T-helper 17 cell (primary cell): ENCODE data around the gene FBXL5. TPM values are rescaled to one million over a fixed set of nuclear protein-coding genes. Genes with fewer than 3 reads are reported as not detected.

Source experiments
- ATAC-seq: fragments of 150-1000 bp; cut with Tn5 transposase; 2 replicates; pipeline ENCODE4 v1.10.0; 2021; ENCODE audit warnings: mild to moderate bottlenecking, moderate library complexity
- DNase-seq, 3 donors: peaks; one replicate each; pipeline versions ENCODE4 v3.0.0 to v3.0.0-alpha.2; 2020 to 2021
- H3K9me3 ChIP-seq: one replicate; pipeline ENCODE4 v1.7.0; 2013; ENCODE audit warnings: low read length, mild to moderate bottlenecking; ENCODE audit not compliant: control insufficient read depth, poor library complexity, severe bottlenecking
- H3K27ac Mint-ChIP-seq: one replicate; pipeline ENCODE4 v1.8.0; 2022; ENCODE audit warnings: mild to moderate bottlenecking, moderate library complexity, mixed read lengths
- H3K27me3 Mint-ChIP-seq: one replicate; pipeline ENCODE4 v1.8.0; 2022; ENCODE audit warnings: mixed read lengths
- H3K36me3 Mint-ChIP-seq: one replicate; pipeline ENCODE4 v1.8.0; 2022; ENCODE audit warnings: low read depth, mixed read lengths
- H3K4me1 Mint-ChIP-seq: one replicate; pipeline ENCODE4 v1.8.0; 2022; ENCODE audit warnings: mild to moderate bottlenecking, mixed read lengths
- H3K4me3 Mint-ChIP-seq: one replicate; pipeline ENCODE4 v1.8.0; 2022; ENCODE audit warnings: mild to moderate bottlenecking, moderate library complexity, mixed read lengths
- total RNA-seq, 4 donors: library from RNA in 2 of 4; stranded (reverse) in 2 of 4; gene quantifications; one replicate each; pipeline ENCODE4 v1.2.3 and lab custom pipeline; 2022 to 2026

FBXL5 gene
- total RNA-seq (10 to 100 TPM; 48.7 to 49.9 TPM), total RNA-seq (lab: John Stamatoyannopoulos, UW) (102 to 105 reads per million in 2 donors)

GRCh38 chr4:15655223-15656037 lies at the start of gene FBXL5:
TSS of gene FBXL5 (minus strand) at chr4:15655357. CDS start at chr4:15655287, 70 bp downstream.
- peaks cover 26% of the 10 kb centered on the region for H3K4me1 Mint-ChIP-seq
- peaks cover 4% of the 10 kb centered on the region for H3K36me3 Mint-ChIP-seq
- H3K27ac Mint-ChIP-seq: peak within 1 kb of the TSS; percentile 96
- no peaks in the 10 kb centered on the region for H3K9me3 ChIP-seq
- ATAC-seq (peak; percentile 85), DNase-seq (peak; percentile 84 to 88 (median 85))
- no peaks in the 10 kb centered on the region for H3K27me3 Mint-ChIP-seq
- H3K4me3 Mint-ChIP-seq: peak within 1 kb of the TSS; percentile 99

- Mint-ChIP-seq H3K27me3 (peaks cover 9% of the 10 kb centered on the region), H3K4me3 (peak overlapping the region; percentile 87), H3K27ac (no peak overlapping the region), H3K4me1 (peaks cover 20% of the 10 kb centered on the region), H3K36me3 (peaks cover 2% of the 10 kb centered on the region)
- ATAC-seq (no peak), DNase-seq (no peak)
- no peaks in the 10 kb centered on the region for H3K9me3 ChIP-seq
These were observed 49.0 kb upstream of the FBXL5 start for GRCh38 chr4:15704129-15704528.

- H3K9me3 ChIP-seq: no peaks in the 10 kb centered on the region
- H3K27ac Mint-ChIP-seq: peak overlapping the region; percentile 14
- H3K36me3 Mint-ChIP-seq: peaks cover 2% of the 10 kb centered on the region
- H3K27me3 Mint-ChIP-seq: peaks cover 14% of the 10 kb centered on the region
- peaks cover 17% of the 10 kb centered on the region for H3K4me1 Mint-ChIP-seq
- H3K4me3 Mint-ChIP-seq: peak overlapping the region; percentile 87
- ATAC-seq (peak; percentile 10), DNase-seq (no peak)
These were observed 48.3 kb upstream of the FBXL5 start for GRCh38 chr4:15703439-15703838.

- peak within 1 kb of the TSS; percentile 14 for H3K27ac Mint-ChIP-seq
- H3K9me3 ChIP-seq: no peaks in the 10 kb centered on the region
- H3K4me1 Mint-ChIP-seq: peaks cover 17% of the 10 kb centered on the region
- peak within 1 kb of the TSS; percentile 87 for H3K4me3 Mint-ChIP-seq
- ATAC-seq: peak; percentile 86
- DNase-seq: peak in 2 of 3 donors; percentile 23 to 40
- peaks cover 18% of the 10 kb centered on the region for H3K27me3 Mint-ChIP-seq
- peaks cover 2% of the 10 kb centered on the region for H3K36me3 Mint-ChIP-seq
These were observed 47.8 kb upstream of the FBXL5 start, which contains the start of gene BST1 for GRCh38 chr4:15702941-15703403. TSS of gene BST1 (plus strand) at chr4:15703065. CDS start at chr4:15703145, 80 bp downstream.

- ATAC-seq (no peak), DNase-seq (no peak)
- Mint-ChIP-seq H3K4me1 (peaks cover 9% of the 10 kb centered on the region), H3K36me3 (peaks cover 2% of the 10 kb centered on the region), H3K27me3 (peaks cover 18% of the 10 kb centered on the region), H3K27ac (no peak overlapping the region), H3K4me3 (no peak overlapping the region)
- no peaks in the 10 kb centered on the region for H3K9me3 ChIP-seq
These were observed 41.7 kb upstream of the FBXL5 start for GRCh38 chr4:15696866-15697265.

GRCh38 chr4:15695729-15696128 lies 40.6 kb upstream of the FBXL5 start:
- DNase-seq (no peak), ATAC-seq (no peak)
- Mint-ChIP-seq H3K27ac (no peak overlapping the region), H3K27me3 (peaks cover 18% of the 10 kb centered on the region), H3K4me1 (peaks cover 9% of the 10 kb centered on the region), H3K36me3 (peaks cover 2% of the 10 kb centered on the region), H3K4me3 (no peak overlapping the region)
- no peaks in the 10 kb centered on the region for H3K9me3 ChIP-seq

GRCh38 chr4:15695240-15695699 lies 40.1 kb upstream of the FBXL5 start:
- H3K4me3 Mint-ChIP-seq: no peak overlapping the region
- no peaks in the 10 kb centered on the region for H3K9me3 ChIP-seq
- peaks cover 18% of the 10 kb centered on the region for H3K27me3 Mint-ChIP-seq
- H3K27ac Mint-ChIP-seq: no peak overlapping the region
- ATAC-seq (no peak), DNase-seq (no peak)
- peaks cover 2% of the 10 kb centered on the region for H3K36me3 Mint-ChIP-seq
- peaks cover 9% of the 10 kb centered on the region for H3K4me1 Mint-ChIP-seq

- H3K4me1 Mint-ChIP-seq: peaks cover 7% of the 10 kb centered on the region
- DNase-seq (no peak), ATAC-seq (no peak)
- no peaks in the 10 kb centered on the region for H3K36me3 Mint-ChIP-seq
- H3K27me3 Mint-ChIP-seq: peaks cover 11% of the 10 kb centered on the region
- H3K4me3 Mint-ChIP-seq: no peak overlapping the region
- H3K27ac Mint-ChIP-seq: no peak overlapping the region
- no peaks in the 10 kb centered on the region for H3K9me3 ChIP-seq
These were observed 39.3 kb upstream of the FBXL5 start for GRCh38 chr4:15694431-15694830.

- Mint-ChIP-seq H3K27me3 (no peaks in the 10 kb centered on the region), H3K36me3 (no peaks in the 10 kb centered on the region), H3K27ac (no peak overlapping the region), H3K4me1 (peaks cover 7% of the 10 kb centered on the region), H3K4me3 (no peak overlapping the region)
- H3K9me3 ChIP-seq: no peaks in the 10 kb centered on the region
- no peak for DNase-seq
- ATAC-seq: no peak
These were observed 37.4 kb upstream of the FBXL5 start for GRCh38 chr4:15692602-15693001.

GRCh38 chr4:15691346-15692135 lies 36.4 kb upstream of the FBXL5 start:
- no peaks in the 10 kb centered on the region for H3K9me3 ChIP-seq
- DNase-seq: no peak
- no peak for ATAC-seq
- Mint-ChIP-seq H3K36me3 (no peaks in the 10 kb centered on the region), H3K27ac (no peak overlapping the region), H3K4me3 (no peak overlapping the region), H3K27me3 (no peaks in the 10 kb centered on the region), H3K4me1 (peaks cover 3% of the 10 kb centered on the region)

- ATAC-seq (no peak), DNase-seq (no peak)
- no peaks in the 10 kb centered on the region for H3K27me3 Mint-ChIP-seq
- no peak overlapping the region for H3K27ac Mint-ChIP-seq
- peaks cover 3% of the 10 kb centered on the region for H3K4me1 Mint-ChIP-seq
- no peaks in the 10 kb centered on the region for H3K9me3 ChIP-seq
- H3K4me3 Mint-ChIP-seq: no peak overlapping the region
- H3K36me3 Mint-ChIP-seq: no peaks in the 10 kb centered on the region
These were observed 35.1 kb upstream of the FBXL5 start for GRCh38 chr4:15690020-15690809.

GRCh38 chr4:15689540-15689939 lies 34.4 kb upstream of the FBXL5 start:
- Mint-ChIP-seq H3K4me1 (peaks cover 3% of the 10 kb centered on the region), H3K36me3 (no peaks in the 10 kb centered on the region), H3K27me3 (no peaks in the 10 kb centered on the region), H3K4me3 (no peak overlapping the region), H3K27ac (no peak overlapping the region)
- no peak for DNase-seq
- no peak for ATAC-seq
- no peaks in the 10 kb centered on the region for H3K9me3 ChIP-seq
